ENCODE measurements around the gene SLC9A5. TPM values are rescaled to one million over a fixed set of nuclear protein-coding genes. Genes with fewer than 3 reads are reported as not detected.

SLC9A5 gene
- total and polyA plus RNA-seq, 9 of the 15 experiments (the other 6 are each of a cell fraction or from before 2014, with no cell fraction given): 0.06 to 3.1 (median 1.2) TPM

GRCh38 chr16:67241008-67241900 is 7.5 kb upstream of the SLC9A5 start (continued):
- TF ChIP-seq TRIM24 (IDR thresholded peaks at IDR 0.05) (peak in 1 of 2 experiments; percentile 25; a peak in 1 of 4 replicates), ZSCAN32 (CRISPR knock-in tag; IDR thresholded peaks at IDR 0.05) (no peak), PHF20 (IDR thresholded peaks at IDR 0.05; ENCODE audit: partially characterized antibody) (no peak), RBBP5 (IDR thresholded peaks at IDR 0.05; ENCODE audit: borderline replicate concordance, insufficient read depth, low read length, poor library complexity, severe bottlenecking) (peak; percentile 53), NR2C2 (CRISPR knock-in tag; IDR thresholded peaks at IDR 0.05) (no peak), NR2C2 (tag; IDR thresholded peaks at IDR 0.05) (peak; percentile 14; the same call in 1 of the 2 replicates), MEF2A (IDR thresholded peaks at IDR 0.05; ENCODE audit: control insufficient read depth, low read depth, low read length) (no peak), ZHX1 (conservative IDR thresholded peaks at IDR 0.05; ENCODE audit: low read length) (no peak), KAT7 (CRISPR knock-in tag; IDR thresholded peaks at IDR 0.05; ENCODE audit: borderline replicate concordance) (0 out of 2 replicates have a peak, but pooled peaks have one; percentile 47), HMGXB4 (CRISPR knock-in tag; IDR thresholded peaks at IDR 0.05) (no peak), ZNF184 (CRISPR knock-in tag; IDR thresholded peaks at IDR 0.05) (no peak), ZFP30 (CRISPR knock-in tag; IDR thresholded peaks at IDR 0.05; ENCODE audit: borderline replicate concordance) (no peak), PRDM10 (IDR thresholded peaks at IDR 0.05; ENCODE audit: partially characterized antibody) (peak; percentile 72), ZNF347 (CRISPR knock-in tag; IDR thresholded peaks at IDR 0.05; ENCODE audit: low read depth) (no peak), ZNF695 (CRISPR knock-in tag; IDR thresholded peaks at IDR 0.05) (no peak)
- TF ChIP-seq, protein P1, sequence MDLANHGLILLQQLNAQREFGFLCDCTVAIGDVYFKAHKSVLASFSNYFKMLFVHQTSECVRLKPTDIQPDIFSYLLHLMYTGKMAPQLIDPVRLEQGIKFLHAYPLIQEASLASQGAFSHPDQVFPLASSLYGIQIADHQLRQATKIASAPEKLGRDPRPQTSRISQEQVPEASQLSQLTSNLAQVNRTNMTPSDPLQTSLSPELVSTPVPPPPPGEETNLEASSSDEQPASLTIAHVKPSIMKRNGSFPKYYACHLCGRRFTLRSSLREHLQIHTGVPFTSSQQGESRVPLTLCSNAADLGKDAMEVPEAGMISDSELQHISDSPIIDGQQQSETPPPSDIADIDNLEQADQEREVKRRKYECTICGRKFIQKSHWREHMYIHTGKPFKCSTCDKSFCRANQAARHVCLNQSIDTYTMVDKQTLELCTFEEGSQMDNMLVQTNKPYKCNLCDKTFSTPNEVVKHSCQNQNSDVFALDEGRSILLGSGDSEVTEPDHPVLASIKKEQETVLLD (IDR thresholded peaks at IDR 0.05): peak; percentile 59; the same call in 1 of the 2 replicates

All from K562 (cell line).